Adrenal gland (tissue), 5 donors: Measurements from ENCODE around the gene GALNT16.

Source experiments
- CTCF ChIP-seq, 6 experiments: fragments of 450-650 bp in 4 of 6; fragments of 200-600 bp in 2 of 6; sonication (generic) in 1 of 6; IDR thresholded peaks; 1 replicate in 5 of 6; 2 replicates in 1 of 6; pipeline versions ENCODE4 v1.5.1 to v1.8.0; 2016 to 2021; ENCODE audit warnings: antibody characterized with exemption in 6 of 6, mild to moderate bottlenecking in 2 of 6, moderate library complexity in 1 of 6
- POLR2A ChIP-seq, 2 donors: fragments of 450-650 bp; IDR thresholded peaks; one replicate each; pipeline ENCODE4 v1.6.1; 2017; ENCODE audit warnings: antibody characterized with exemption in 2 of 2, mild to moderate bottlenecking in 2 of 2, moderate library complexity in 1 of 2
- donor health status: DM: no; HTN: no; CAD: no.

- TF ChIP-seq POLR2A (IDR thresholded peaks at IDR 0.05) (no peak), CTCF (IDR thresholded peaks at IDR 0.05) (no peak)
Measured at GRCh38 chr14:69332782-69333395, 72.9 kb downstream of the GALNT16 start.
